H1 (cell line): ENCODE results near the gene IFT20. TPM values are rescaled to one million over a fixed set of nuclear protein-coding genes. Genes with fewer than 3 reads are reported as not detected.

Source experiments
- CTCF ChIA-PET: fragments of 300-600 bp; sonication (Branson Sonifier 250); formaldehyde crosslinking; loops from one replicate; lab custom pipeline; 2021; ENCODE audit not compliant: partially characterized antibody; lab: Charles Lee
- POLR2A ChIA-PET: fragments of 300-600 bp; sonication (Branson Sonifier 250); formaldehyde crosslinking; loops from one replicate; lab custom pipeline; 2021; ENCODE audit warnings: inconsistent platforms; ENCODE audit not compliant: partially characterized antibody; lab: Charles Lee
- DNase-seq, 2 experiments: peaks; one replicate each; pipeline versions ENCODE4 v3.0.0 to v3.0.0-alpha.2; 2010 to 2022; ENCODE audit warnings: low spot score in 2 of 2, low read depth in 1 of 2, mixed read lengths in 1 of 2
- FAIRE-seq: peaks from 2 replicates; lab custom pipeline; 2011; peaks lifted over from hg19 to GRCh38; lab: Jason Lieb, UNC
- H2AFZ ChIP-seq: 2 replicates; pipeline ENCODE4 v1.8.1; 2012; ENCODE audit warnings: low read length, inconsistent platforms
- H2AK5ac ChIP-seq: 2 replicates; pipeline ENCODE4 v1.6.1; 2013; ENCODE audit warnings: low read depth, low read length
- H2BK120ac ChIP-seq: replicated peaks from 2 replicates; pipeline ENCODE3; 2013; ENCODE audit warnings: low read depth, low read length, inconsistent platforms
- H2BK12ac ChIP-seq: 2 replicates; pipeline ENCODE4 v1.6.1; 2013; ENCODE audit warnings: low read depth, low read length
- H2BK15ac ChIP-seq: 2 replicates; pipeline ENCODE4 v1.6.1; 2013; ENCODE audit warnings: low read length
- H2BK20ac ChIP-seq: 2 replicates; pipeline ENCODE4 v1.6.1; 2013; ENCODE audit warnings: low read length
- H2BK5ac ChIP-seq: 2 replicates; pipeline ENCODE4 v1.6.1; 2013; ENCODE audit warnings: low read depth, low read length
- H3K14ac ChIP-seq: 2 replicates; pipeline ENCODE4 v1.6.1; 2013; ENCODE audit warnings: inconsistent platforms; ENCODE audit not compliant: insufficient read length
- H3K18ac ChIP-seq: 2 replicates; pipeline ENCODE4 v1.6.1; 2013; ENCODE audit warnings: low read length; ENCODE audit errors: extremely low read depth
- H3K23ac ChIP-seq: 2 replicates; pipeline ENCODE4 v1.6.1; 2013; ENCODE audit warnings: inconsistent platforms; ENCODE audit not compliant: insufficient read length
- H3K23me2 ChIP-seq: 2 replicates; pipeline ENCODE4 v1.6.1; 2013; ENCODE audit warnings: low read depth, low read length
- H3K27ac ChIP-seq: 2 replicates; pipeline ENCODE4 v1.6.1; 2011; ENCODE audit warnings: low read depth, low read length, inconsistent platforms
- H3K27me3 ChIP-seq, 4 experiments: replicated peaks in 1 of 4; 1 replicate in 1 of 4; 2 replicates in 3 of 4; pipeline versions ENCODE4 v1.6.1 to v1.8.1; 2011 to 2013; ENCODE audit warnings: low read length in 3 of 4, mild to moderate bottlenecking in 3 of 4, inconsistent platforms in 2 of 4, mixed read lengths in 2 of 4, moderate library complexity in 1 of 4; ENCODE audit not compliant: control insufficient read depth in 3 of 4, insufficient read depth in 3 of 4; ENCODE audit errors: extremely low read depth in 1 of 4
- H3K36me3 ChIP-seq, 4 experiments: 2 replicates each; pipeline versions ENCODE4 v1.6.1 to v1.8.1; 2011 to 2013; ENCODE audit warnings: mild to moderate bottlenecking in 4 of 4, low read length in 3 of 4, moderate library complexity in 2 of 4, control low read depth in 1 of 4, inconsistent platforms in 1 of 4; ENCODE audit not compliant: insufficient read depth in 4 of 4, control insufficient read depth in 2 of 4
- H3K4ac ChIP-seq: replicated peaks from 2 replicates; pipeline ENCODE3; 2013; ENCODE audit warnings: low read length, low read depth, mixed read lengths, inconsistent platforms; ENCODE audit not compliant: insufficient read length
- H3K4me1 ChIP-seq, 4 experiments: replicated peaks in 1 of 4; 1 replicate in 1 of 4; 2 replicates in 3 of 4; pipeline versions ENCODE4 v1.6.1 to v1.8.1; 2011 to 2013; ENCODE audit warnings: low read length in 3 of 4, inconsistent platforms in 2 of 4, mixed read lengths in 1 of 4; ENCODE audit not compliant: insufficient read depth in 4 of 4, control insufficient read depth in 3 of 4
- H3K4me2 ChIP-seq, 2 experiments: 2 replicates each; pipeline versions ENCODE4 v1.6.1 to v1.8.1; 2011 to 2013; ENCODE audit warnings: low read depth in 2 of 2, low read length in 2 of 2, control low read depth in 1 of 2, inconsistent platforms in 1 of 2, mild to moderate bottlenecking in 1 of 2; ENCODE audit not compliant: insufficient read depth in 1 of 2
- H3K4me3 ChIP-seq, 4 experiments: fragments of 200-600, 300-600 bp in 1 of 4; sonication (generic), shearing (Covaris generic), sonication (Bioruptor Twin) in 1 of 4; 2 replicates each; pipeline versions ENCODE4 v1.5.1 to v1.8.1; 2011 to 2016; ENCODE audit warnings: low read length in 4 of 4, low read depth in 3 of 4, control low read depth in 2 of 4, inconsistent platforms in 2 of 4, mild to moderate bottlenecking in 2 of 4, mixed read lengths in 1 of 4, moderate library complexity in 1 of 4; ENCODE audit not compliant: insufficient read depth in 2 of 4; ENCODE audit errors: extremely low read depth in 1 of 4
- H3K56ac ChIP-seq: replicated peaks from 2 replicates; pipeline ENCODE3; 2013; ENCODE audit warnings: low read depth, mild to moderate bottlenecking, mixed read lengths, low read length, inconsistent platforms; ENCODE audit not compliant: insufficient read length
- H3K79me1 ChIP-seq: 2 replicates; pipeline ENCODE4 v1.6.1; 2013; ENCODE audit warnings: low read depth, low read length, control low read depth
- H3K79me2 ChIP-seq, 2 experiments: 2 replicates each; pipeline versions ENCODE4 v1.6.1 to v1.8.1; 2012 to 2013; ENCODE audit warnings: low read length in 2 of 2, mild to moderate bottlenecking in 2 of 2, inconsistent platforms in 1 of 2; ENCODE audit not compliant: insufficient read depth in 2 of 2, control insufficient read depth in 1 of 2
- H3K9ac ChIP-seq, 4 experiments: replicated peaks in 1 of 4; 1 replicate in 1 of 4; 2 replicates in 3 of 4; pipeline versions ENCODE4 v1.6.1 to v1.8.1; 2011 to 2013; ENCODE audit warnings: low read depth in 3 of 4, low read length in 3 of 4, control low read depth in 2 of 4, mild to moderate bottlenecking in 2 of 4, moderate library complexity in 2 of 4, inconsistent platforms in 1 of 4; ENCODE audit errors: extremely low read depth in 1 of 4
- H3K9me3 ChIP-seq, 2 experiments: 2 replicates each; pipeline versions ENCODE4 v1.6.1 to v1.8.1; 2012 to 2013; ENCODE audit warnings: mild to moderate bottlenecking in 2 of 2, moderate library complexity in 2 of 2, control low read depth in 1 of 2, inconsistent platforms in 1 of 2, low read depth in 1 of 2, low read length in 1 of 2, mixed read lengths in 1 of 2; ENCODE audit not compliant: insufficient read depth in 2 of 2
- H4K20me1 ChIP-seq, 2 experiments: replicated peaks in 1 of 2; 2 replicates each; pipeline versions ENCODE3 to v1.8.1; 2011 to 2013; ENCODE audit warnings: inconsistent platforms in 2 of 2, low read length in 2 of 2, mild to moderate bottlenecking in 1 of 2; ENCODE audit not compliant: insufficient read depth in 2 of 2, control insufficient read depth in 1 of 2
- H4K5ac ChIP-seq: 2 replicates; pipeline ENCODE4 v1.6.1; 2013; ENCODE audit warnings: low read length, low read depth, mixed read lengths, inconsistent platforms; ENCODE audit not compliant: insufficient read length
- H4K8ac ChIP-seq: 2 replicates; pipeline ENCODE4 v1.8.0; 2013; ENCODE audit warnings: mild to moderate bottlenecking, moderate library complexity, low read length, inconsistent platforms; ENCODE audit not compliant: insufficient read depth; ENCODE audit errors: extremely low read depth
- H4K91ac ChIP-seq: replicated peaks from 2 replicates; pipeline ENCODE3; 2013; ENCODE audit warnings: low read length, mixed read lengths, inconsistent platforms; ENCODE audit not compliant: insufficient read length
- BCL11A ChIP-seq, 2 experiments: IDR thresholded peaks; one replicate each; pipeline ENCODE4 v1.6.1; 2011; ENCODE audit warnings: low read depth in 2 of 2, low read length in 2 of 2, mild to moderate bottlenecking in 2 of 2
- RFX5 ChIP-seq: IDR thresholded peaks from 2 replicates; pipeline ENCODE4 v1.6.1; 2011; ENCODE audit warnings: low read depth, low read length, improper control_type of control experiment, borderline replicate concordance
- SAP30 ChIP-seq: fragments of 300-600 bp; sonication (generic); IDR thresholded peaks from 2 replicates; pipeline ENCODE4 v1.7.1; 2012; ENCODE audit warnings: low read length, moderate library complexity, mild to moderate bottlenecking, inconsistent platforms; ENCODE audit not compliant: insufficient read depth, insufficient replicate concordance
- SP1 ChIP-seq: IDR thresholded peaks from 2 replicates; pipeline ENCODE4 v1.6.1; 2011; ENCODE audit warnings: low read depth, low read length
- TAF1 ChIP-seq: IDR thresholded peaks from 2 replicates; pipeline ENCODE4 v1.6.1; 2011; ENCODE audit warnings: mild to moderate bottlenecking, low read depth, low read length
- WGBS, 2 experiments: shearing (Covaris generic) in 1 of 2; methylation state at CpG; one replicate each; pipeline versions ENCODE4 v1.1.6 to v1.1.7; 2013 to 2015; ENCODE audit warnings: low lambda C conversion rate in 2 of 2, mixed read lengths in 2 of 2, inconsistent platforms in 1 of 2, low coverage in 1 of 2, missing lambda C conversion rate in 1 of 2; ENCODE audit not compliant: insufficient replicate concordance in 2 of 2, insufficient coverage in 1 of 2, insufficient read length in 1 of 2; ENCODE audit errors: extremely low coverage in 1 of 2, missing lambda C conversion rate in 1 of 2; 5-methylcytosine and 5-hydroxymethylcytosine counted together
- polyA plus RNA-seq, 7 experiments: library from polyadenylated mRNA; depleted of rRNA in 3 of 7; stranded (reverse) in 5 of 7; unstranded in 2 of 7; fragments of >200 nt in 5 of 7; fragments of 200-250 nt in 2 of 7; gene quantifications; 1 replicate in 5 of 7; 2 replicates in 1 of 7; 4 replicates in 1 of 7; pipeline versions ENCODE4 v1.2.1 to v1.2.3, GENCODE V29; 2011 to 2013; ENCODE audit warnings: missing spikeins in 2 of 7, mixed read lengths in 2 of 7
- total RNA-seq: library from RNA; stranded (reverse); fragmentation: NEBNext Ultra II Directional; extraction: Animal tissue kit (Norgen Biotek cat#: 25700); gene quantifications from 2 replicates; pipeline ENCODE4 v1.2.1, GENCODE V29; 2021

The IFT20 gene
- total and polyA plus RNA-seq, 2 of the 8 experiments (the other 6 are each of a cell fraction or from before 2014, with no cell fraction given) = 9.0 to 21.0 TPM

- Histone ChIP-seq H2BK15ac (peak overlapping the region; percentile 97; the same call in 1 of the 2 replicates), H3K79me1 (no peaks in the 10 kb centered on the region), H2BK20ac (peak overlapping the region; percentile 55; the same call in 1 of the 2 replicates), H3K4me1 (peaks cover 4 to 26% (median 13%) of the 10 kb centered on the region in 4 experiments), H2BK5ac (peak overlapping the region; percentile 69; the same call in 1 of the 2 replicates), H4K91ac (peak overlapping the region; percentile 50), H3K23ac (no peak overlapping the region), H3K79me2 (peaks cover 27 to 33% of the 10 kb centered on the region in 2 experiments), H3K23me2 (peaks cover 11% of the 10 kb centered on the region), H3K4me3 (peak overlapping the region; percentile 63 to 90 (median 70); a peak in 4 of 8 replicates), H3K27ac (no peak overlapping the region), H3K56ac (no peak overlapping the region), H3K9me3 (no peaks in the 10 kb centered on the region), H3K27me3 (peaks cover 0 to 3% (median 0%) of the 10 kb centered on the region in 4 experiments; a peak in 1 of 7 replicates), H2BK12ac (peak overlapping the region; percentile 80; the same call in 1 of the 2 replicates), H3K36me3 (peaks cover 0 to 4% (median 0%) of the 10 kb centered on the region in 4 experiments; a peak in 3 of 8 replicates), H4K20me1 (peaks cover 0 to 6% of the 10 kb centered on the region in 2 experiments), H3K4me2 (peak overlapping the region; percentile 81 to 99), H3K9ac (no peak overlapping the region), H4K5ac (no peak overlapping the region), H2AK5ac (0 out of 2 replicates have a peak overlapping the region, but pooled peaks have one; percentile 79), H2BK120ac (no peak overlapping the region), H4K8ac (no peak overlapping the region; the same call in 1 of the 2 replicates), H3K4ac (peak overlapping the region; percentile 57), H3K14ac (no peak overlapping the region), H2AFZ (no peak overlapping the region), H3K18ac (peak overlapping the region; percentile 71; the same call in 1 of the 2 replicates)
- CTCF ChIA-PET = interaction anchor here (0.5 to 2.3 kb wide), 10 partner anchors 9 to 233 kb away, joined by 3 to 12 read pairs (median 3); no protein-coding TSS in a partner anchor
- DNase-seq (no peak), FAIRE-seq (no peak)
- TF ChIP-seq TAF1 (no peak), BCL11A (IDR thresholded peaks at IDR 0.05; ENCODE audit: low read depth in 2 of 2, low read length in 2 of 2) (no peak), SP1 (no peak), RFX5 (no peak), SAP30 (no peak)
- 71% methylated on average over 18 of the region's 21 CpGs; no CpG with 5 or more reads in 1 of the 2 experiments for WGBS, 2 experiments
- POLR2A ChIA-PET = interaction anchor here (0.5 to 4.1 kb wide), 14 partner anchors 11 to 407 kb away, joined by 3 to 30 read pairs (median 3); partner anchors contain the start of genes IFT20, POLDIP2 and TNFAIP1
Observed at GRCh38 chr17:28317099-28317965, 17.9 kb downstream of the IFT20 start.
